NOMO-1 treated with DMSO at 0.1 percent for 48 hours (cell line): ENCODE data around the gene CCL26.
A peak's percentile ranks its signal among the peaks of the same experiment; 100 is the strongest.

Source experiments
- DNase-seq: peaks from one replicate; lab custom pipeline; 2025; ENCODE audit not compliant: unreplicated experiment; lab: John Stamatoyannopoulos, UW

The CCL26 gene

GRCh38 chr7:75772081-75773077 lies at the start of gene CCL26:
TSS of gene CCL26 (minus strand) at chr7:75772211. CDS start at chr7:75772176, 35 bp downstream.
- no peak for DNase-seq

- DNase-seq = no peak
Observed at GRCh38 chr7:75820688-75821087, 48.7 kb upstream of the CCL26 start.

GRCh38 chr7:75819711-75820110 lies 47.7 kb upstream of the CCL26 start:
- peak; percentile 98 for DNase-seq

- peak; percentile 72 for DNase-seq
Observed at GRCh38 chr7:75818472-75818871, 46.5 kb upstream of the CCL26 start.

- DNase-seq = peak; percentile 47
Observed at GRCh38 chr7:75817116-75817515, 45.1 kb upstream of the CCL26 start.

GRCh38 chr7:75815418-75816064 lies 43.5 kb upstream of the CCL26 start:
- DNase-seq = no peak

- no peak for DNase-seq
Observed at GRCh38 chr7:75814407-75814947, 42.5 kb upstream of the CCL26 start.

- peak; percentile 87 for DNase-seq
Observed at GRCh38 chr7:75813781-75814236, 41.8 kb upstream of the CCL26 start, which contains the start of gene CCL24. TSS of gene CCL24 (minus strand) at chr7:75813806. CDS start at chr7:75813715, 91 bp downstream.

- DNase-seq = no peak
Observed at GRCh38 chr7:75813084-75813483, 41.1 kb upstream of the CCL26 start.

GRCh38 chr7:75811894-75812678 lies 40.1 kb upstream of the CCL26 start:
- no peak for DNase-seq

- no peak for DNase-seq
Observed at GRCh38 chr7:75809396-75809795, 37.4 kb upstream of the CCL26 start.

GRCh38 chr7:75808106-75808505 lies 36.1 kb upstream of the CCL26 start:
- no peak for DNase-seq

GRCh38 chr7:75807452-75807851 lies 35.4 kb upstream of the CCL26 start:
- no peak for DNase-seq

GRCh38 chr7:75806560-75807307 lies 34.7 kb upstream of the CCL26 start:
- no peak for DNase-seq

GRCh38 chr7:75804705-75805104 lies 32.7 kb upstream of the CCL26 start:
- DNase-seq = no peak

- DNase-seq = no peak
Observed at GRCh38 chr7:75804004-75804403, 32.0 kb upstream of the CCL26 start.

GRCh38 chr7:75802552-75802821 lies 30.5 kb upstream of the CCL26 start:
- no peak for DNase-seq

GRCh38 chr7:75798770-75799169 lies 26.8 kb upstream of the CCL26 start:
- no peak for DNase-seq

GRCh38 chr7:75796420-75796819 lies 24.4 kb upstream of the CCL26 start:
- DNase-seq = no peak

GRCh38 chr7:75795831-75796285 lies 23.8 kb upstream of the CCL26 start:
- DNase-seq = peak; percentile 89
